ENCODE measurements around the gene TRAT1. TPM values are rescaled to one million over a fixed set of nuclear protein-coding genes. Genes with fewer than 3 reads are reported as not detected.

Gene TRAT1, protein sequence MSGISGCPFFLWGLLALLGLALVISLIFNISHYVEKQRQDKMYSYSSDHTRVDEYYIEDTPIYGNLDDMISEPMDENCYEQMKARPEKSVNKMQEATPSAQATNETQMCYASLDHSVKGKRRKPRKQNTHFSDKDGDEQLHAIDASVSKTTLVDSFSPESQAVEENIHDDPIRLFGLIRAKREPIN
- total RNA-seq = not detected

DNA sequence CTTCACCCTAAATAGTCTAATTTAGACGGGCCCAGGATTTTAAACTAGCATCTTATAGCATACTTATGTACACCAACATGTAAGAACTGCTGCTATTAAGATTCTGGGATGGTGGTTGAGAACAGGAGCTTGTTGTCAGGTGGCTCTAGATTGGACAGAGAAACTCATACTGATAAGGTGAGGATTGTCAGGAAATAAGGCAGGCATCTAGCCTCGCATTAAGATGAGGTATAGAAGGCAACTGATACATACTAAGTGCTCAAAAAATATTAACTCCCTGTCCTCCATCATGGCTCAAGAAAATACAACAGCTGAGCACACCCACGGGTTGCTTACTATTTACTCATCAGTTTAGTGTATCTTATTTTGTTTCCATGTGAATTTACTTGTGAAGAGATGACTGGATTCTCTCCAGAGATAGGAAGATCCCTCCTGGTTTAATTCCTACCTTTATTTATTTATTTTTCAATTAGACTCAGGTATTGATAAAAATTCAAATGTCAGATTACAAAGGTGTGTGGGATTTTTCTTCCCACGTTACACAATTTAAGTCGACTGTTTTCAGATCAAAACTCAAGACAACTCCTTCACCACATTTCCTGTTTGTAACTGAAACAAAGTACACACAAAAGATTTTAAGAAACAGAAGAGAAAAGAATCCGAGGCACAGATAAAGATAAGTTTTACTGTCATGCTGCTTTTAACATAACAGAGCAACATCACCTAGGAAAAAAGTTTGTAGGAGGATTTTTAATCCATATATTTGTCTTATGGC is at the start of gene TRAT1:
TSS of gene TRAT1 (plus strand) at position 664 of the 775 bp plus-strand sequence. CDS start 142 bp downstream, outside the sequence.
- no peaks in the 10 kb centered on the region for H3K4me1 ChIP-seq
- H3K36me3 ChIP-seq = no peaks in the 10 kb centered on the region
- H3K27me3 ChIP-seq = no peaks in the 10 kb centered on the region
- no peak within 1 kb of the TSS for H3K27ac ChIP-seq
- H3K9me3 ChIP-seq = no peaks in the 10 kb centered on the region
- intact Hi-C loops (cut with DNase I; ENCODE audit: low total_unique reads) (no loop called here), in situ Hi-C loops (cut with MboI; ENCODE audit: low sequenced_read_pairs in 4 of 4) (no loop called here)
- ATAC-seq (no peak), DNase-seq (no peak)
- TF ChIP-seq POLR2A (IDR thresholded peaks at IDR 0.05) = no peak
- no peak for TF ChIP-seq CTCF (IDR thresholded peaks at IDR 0.05 in 4 of 5, conservative IDR thresholded peaks at IDR 0.05 in 1 of 5)
- no peak within 1 kb of the TSS for H3K4me3 ChIP-seq

DNA sequence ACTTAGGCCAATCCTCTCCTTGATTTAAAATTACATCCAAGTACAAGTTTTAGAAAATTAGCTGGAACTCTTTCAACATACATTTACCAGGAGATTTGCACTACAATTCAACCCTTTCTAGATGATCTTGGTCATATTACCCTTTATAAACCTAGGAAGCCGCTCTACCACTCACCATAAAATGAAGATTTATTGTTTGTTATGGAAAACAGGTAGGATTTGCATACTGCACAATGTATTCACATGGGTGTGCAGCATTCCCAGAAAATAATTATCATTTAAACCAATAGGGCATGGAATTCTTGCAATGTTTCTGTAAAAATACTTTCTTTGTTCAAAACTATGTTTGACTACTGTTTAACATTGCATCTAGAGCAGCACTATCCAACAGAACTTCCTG is 46.9 kb upstream of the TRAT1 start:
- H3K9me3 ChIP-seq = no peaks in the 10 kb centered on the region
- in situ Hi-C loops (cut with MboI; ENCODE audit: low sequenced_read_pairs in 4 of 4) (no loop called here), intact Hi-C loops (cut with DNase I; ENCODE audit: low total_unique reads) (no loop called here)
- ATAC-seq (no peak), DNase-seq (no peak)
- H3K27me3 ChIP-seq = no peaks in the 10 kb centered on the region
- no peaks in the 10 kb centered on the region for H3K4me1 ChIP-seq
- no peak for TF ChIP-seq POLR2A (IDR thresholded peaks at IDR 0.05)
- TF ChIP-seq CTCF (IDR thresholded peaks at IDR 0.05 in 4 of 5, conservative IDR thresholded peaks at IDR 0.05 in 1 of 5) = no peak
- H3K4me3 ChIP-seq = no peak overlapping the region
- H3K36me3 ChIP-seq = no peaks in the 10 kb centered on the region
- H3K27ac ChIP-seq = no peak overlapping the region

DNA sequence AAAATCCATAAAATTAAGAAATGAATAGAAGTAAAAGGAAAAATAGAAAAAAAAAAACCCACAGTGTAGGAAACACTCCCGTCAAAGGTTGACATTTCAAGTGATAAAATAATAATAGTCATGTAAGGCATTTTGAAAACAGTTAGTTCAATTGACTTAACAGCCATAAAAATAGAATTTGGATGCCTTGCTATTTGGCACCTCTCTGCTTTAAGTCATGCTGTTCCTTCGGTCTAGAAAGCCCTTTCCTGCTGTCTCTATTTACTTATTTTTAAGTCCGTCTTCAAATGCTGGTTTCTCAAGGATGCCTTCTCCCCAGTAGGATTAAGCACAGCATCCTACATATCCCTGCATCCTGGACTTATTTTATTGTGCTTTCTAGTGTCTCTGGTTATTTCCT is 43.1 kb upstream of the TRAT1 start:
- DNase-seq (no peak), ATAC-seq (no peak)
- no peak overlapping the region for H3K4me3 ChIP-seq
- intact Hi-C loops (cut with DNase I; ENCODE audit: low total_unique reads) = no loop called here
- no peaks in the 10 kb centered on the region for H3K4me1 ChIP-seq
- no peaks in the 10 kb centered on the region for H3K36me3 ChIP-seq
- H3K27ac ChIP-seq = no peak overlapping the region
- H3K9me3 ChIP-seq = no peaks in the 10 kb centered on the region
- in situ Hi-C loops (cut with MboI; ENCODE audit: low sequenced_read_pairs in 4 of 4) = no loop called here
- H3K27me3 ChIP-seq = no peaks in the 10 kb centered on the region
- no peak for TF ChIP-seq CTCF (IDR thresholded peaks at IDR 0.05 in 4 of 5, conservative IDR thresholded peaks at IDR 0.05 in 1 of 5)
- no peak for TF ChIP-seq POLR2A (IDR thresholded peaks at IDR 0.05)

DNA sequence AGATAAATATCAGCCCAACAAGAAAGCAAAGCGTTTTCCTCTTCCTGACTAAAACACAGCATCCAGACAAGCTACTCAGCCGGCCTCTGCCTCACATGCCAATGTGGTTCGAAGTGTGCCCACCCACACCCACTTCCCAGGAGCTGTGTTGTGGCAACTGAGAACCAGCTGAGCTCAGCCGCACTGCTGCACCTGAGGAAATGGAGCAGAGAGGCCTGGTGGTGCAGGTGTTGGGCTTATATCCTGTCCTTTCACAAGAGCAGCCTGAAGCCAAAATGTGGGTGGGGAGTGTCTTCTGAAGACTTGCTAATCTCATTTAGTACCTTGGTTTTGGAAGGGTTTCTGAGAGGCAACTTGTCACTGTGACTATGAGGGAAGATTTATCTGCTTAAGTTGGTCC is 42.4 kb upstream of the TRAT1 start:
- Histone ChIP-seq H3K9me3 (no peaks in the 10 kb centered on the region), H3K27ac (no peak overlapping the region), H3K36me3 (no peaks in the 10 kb centered on the region), H3K4me3 (no peak overlapping the region), H3K4me1 (no peaks in the 10 kb centered on the region), H3K27me3 (no peaks in the 10 kb centered on the region)
- TF ChIP-seq POLR2A (IDR thresholded peaks at IDR 0.05) = no peak
- no peak for TF ChIP-seq CTCF (IDR thresholded peaks at IDR 0.05 in 4 of 5, conservative IDR thresholded peaks at IDR 0.05 in 1 of 5)
- in situ Hi-C loops (cut with MboI; ENCODE audit: low sequenced_read_pairs in 4 of 4) (no loop called here), intact Hi-C loops (cut with DNase I; ENCODE audit: low total_unique reads) (no loop called here)
- DNase-seq = peak in 1 of 2 donors; percentile 11
- no peak for ATAC-seq
